ENCODE data around the gene SH2D3C. TPM values are rescaled to one million over a fixed set of nuclear protein-coding genes. Genes with fewer than 3 reads are reported as not detected.

The SH2D3C gene
- polyA plus RNA-seq (2013, experiment 1 of 2), result 1.6 TPM
- polyA plus RNA-seq (2013, experiment 2 of 2), result 3.1 TPM

GRCh38 chr9:127778280-127779135, at the start of gene SH2D3C:
Gene SH2D3C (minus strand): TSS chr9:127778666. CDS start chr9:127778627, 39 bp downstream.
- Histone ChIP-seq H3K4me1 (ENCODE audit: insufficient read depth, low read length) (peaks cover 8% of the 10 kb centered on the region; the same call in 1 of the 2 replicates), H3K36me3 (ENCODE audit: insufficient read depth, low read length) (no peaks in the 10 kb centered on the region), H3K9me3 (ENCODE audit: insufficient read depth, low read depth, low read length) (no peaks in the 10 kb centered on the region), H3K27ac (ENCODE audit: low read depth, low read length) (no peak within 1 kb of the TSS), H3K9ac (ENCODE audit: low read depth, low read length) (no peak within 1 kb of the TSS), H3K27me3 (ENCODE audit: insufficient read depth, low read length) (no peaks in the 10 kb centered on the region), H3K4me3 (ENCODE audit: low read length) (no peak within 1 kb of the TSS)
- WGBS, result 79% methylated on average over 13 of the region's 13 CpGs

- Histone ChIP-seq H3K27ac (ENCODE audit: low read depth, low read length) (no peak overlapping the region), H3K4me1 (ENCODE audit: insufficient read depth, low read length) (peaks cover 5% of the 10 kb centered on the region), H3K9ac (ENCODE audit: low read depth, low read length) (no peak overlapping the region), H3K27me3 (ENCODE audit: insufficient read depth, low read length) (peaks cover 9% of the 10 kb centered on the region; the same call in 1 of the 2 replicates), H3K9me3 (ENCODE audit: insufficient read depth, low read depth, low read length) (no peaks in the 10 kb centered on the region), H3K36me3 (ENCODE audit: insufficient read depth, low read length) (no peaks in the 10 kb centered on the region), H3K4me3 (ENCODE audit: low read length) (no peak overlapping the region)
- 90% methylated on average over 7 of the region's 7 CpGs for WGBS
These were observed 47.9 kb upstream of the SH2D3C start for GRCh38 chr9:127826253-127826913.

GRCh38 chr9:127825319-127826051, 47.0 kb upstream of the SH2D3C start:
- H3K9ac ChIP-seq (ENCODE audit: low read depth, low read length), result no peak overlapping the region
- no peak overlapping the region for H3K27ac ChIP-seq (ENCODE audit: low read depth, low read length)
- peaks cover 9% of the 10 kb centered on the region; the same call in 1 of the 2 replicates for H3K27me3 ChIP-seq (ENCODE audit: insufficient read depth, low read length)
- 29% methylated on average over 39 of the region's 42 CpGs for WGBS
- no peaks in the 10 kb centered on the region for H3K36me3 ChIP-seq (ENCODE audit: insufficient read depth, low read length)
- H3K9me3 ChIP-seq (ENCODE audit: insufficient read depth, low read depth, low read length), result no peaks in the 10 kb centered on the region
- H3K4me3 ChIP-seq (ENCODE audit: low read length), result peak overlapping the region; percentile 33
- H3K4me1 ChIP-seq (ENCODE audit: insufficient read depth, low read length), result peaks cover 5% of the 10 kb centered on the region

- Histone ChIP-seq H3K4me3 (ENCODE audit: low read length) (no peak overlapping the region), H3K27ac (ENCODE audit: low read depth, low read length) (no peak overlapping the region), H3K36me3 (ENCODE audit: insufficient read depth, low read length) (no peaks in the 10 kb centered on the region), H3K9me3 (ENCODE audit: insufficient read depth, low read depth, low read length) (no peaks in the 10 kb centered on the region), H3K9ac (ENCODE audit: low read depth, low read length) (no peak overlapping the region), H3K27me3 (ENCODE audit: insufficient read depth, low read length) (peaks cover 5% of the 10 kb centered on the region; the same call in 1 of the 2 replicates), H3K4me1 (ENCODE audit: insufficient read depth, low read length) (no peaks in the 10 kb centered on the region)
- 97% methylated on average over 4 of the region's 4 CpGs for WGBS
These were observed 43.6 kb upstream of the SH2D3C start for GRCh38 chr9:127822108-127822507.

- WGBS, result 94% methylated on average over 9 of the region's 11 CpGs
- Histone ChIP-seq H3K36me3 (ENCODE audit: insufficient read depth, low read length) (peaks cover 11% of the 10 kb centered on the region), H3K9me3 (ENCODE audit: insufficient read depth, low read depth, low read length) (no peaks in the 10 kb centered on the region), H3K27me3 (ENCODE audit: insufficient read depth, low read length) (no peaks in the 10 kb centered on the region), H3K4me3 (ENCODE audit: low read length) (no peak overlapping the region), H3K4me1 (ENCODE audit: insufficient read depth, low read length) (no peaks in the 10 kb centered on the region), H3K27ac (ENCODE audit: low read depth, low read length) (no peak overlapping the region), H3K9ac (ENCODE audit: low read depth, low read length) (no peak overlapping the region)
These were observed 40.1 kb upstream of the SH2D3C start for GRCh38 chr9:127818574-127818973.

- H3K36me3 ChIP-seq (ENCODE audit: insufficient read depth, low read length), result peaks cover 17% of the 10 kb centered on the region
- H3K9ac ChIP-seq (ENCODE audit: low read depth, low read length), result no peak overlapping the region
- 94% methylated on average over 17 of the region's 17 CpGs for WGBS
These were observed 39.5 kb upstream of the SH2D3C start for GRCh38 chr9:127817881-127818434.

GRCh38 chr9:127816728-127817127, 38.3 kb upstream of the SH2D3C start:
- Histone ChIP-seq H3K27ac (ENCODE audit: low read depth, low read length) (no peak overlapping the region), H3K36me3 (ENCODE audit: insufficient read depth, low read length) (peaks cover 30% of the 10 kb centered on the region), H3K9ac (ENCODE audit: low read depth, low read length) (no peak overlapping the region), H3K4me1 (ENCODE audit: insufficient read depth, low read length) (no peaks in the 10 kb centered on the region), H3K4me3 (ENCODE audit: low read length) (no peak overlapping the region), H3K27me3 (ENCODE audit: insufficient read depth, low read length) (no peaks in the 10 kb centered on the region), H3K9me3 (ENCODE audit: insufficient read depth, low read depth, low read length) (no peaks in the 10 kb centered on the region)
- 94% methylated on average over 7 of the region's 8 CpGs for WGBS

More at GRCh38 chr9:127817881-127818434, 39.5 kb upstream of the SH2D3C start:
- Histone ChIP-seq H3K9me3 (ENCODE audit: insufficient read depth, low read depth, low read length) (no peaks in the 10 kb centered on the region), H3K27me3 (ENCODE audit: insufficient read depth, low read length) (no peaks in the 10 kb centered on the region), H3K4me1 (ENCODE audit: insufficient read depth, low read length) (no peaks in the 10 kb centered on the region), H3K4me3 (ENCODE audit: low read length) (no peak overlapping the region), H3K27ac (ENCODE audit: low read depth, low read length) (no peak overlapping the region)

GRCh38 chr9:127816362-127816725, 37.9 kb upstream of the SH2D3C start:
- 93% methylated on average over 3 of the region's 3 CpGs for WGBS
- H3K4me3 ChIP-seq (ENCODE audit: low read length), result no peak overlapping the region

GRCh38 chr9:127815512-127816361, 37.3 kb upstream of the SH2D3C start:
- no peak overlapping the region for H3K9ac ChIP-seq (ENCODE audit: low read depth, low read length)
- no peak overlapping the region for H3K4me3 ChIP-seq (ENCODE audit: low read length)
- peaks cover 34% of the 10 kb centered on the region for H3K36me3 ChIP-seq (ENCODE audit: insufficient read depth, low read length)
- no peaks in the 10 kb centered on the region for H3K27me3 ChIP-seq (ENCODE audit: insufficient read depth, low read length)
- no peaks in the 10 kb centered on the region for H3K9me3 ChIP-seq (ENCODE audit: insufficient read depth, low read depth, low read length)
- no peak overlapping the region for H3K27ac ChIP-seq (ENCODE audit: low read depth, low read length)
- 93% methylated on average over 33 of the region's 33 CpGs for WGBS
- H3K4me1 ChIP-seq (ENCODE audit: insufficient read depth, low read length), result no peaks in the 10 kb centered on the region

More at GRCh38 chr9:127816362-127816725, 37.9 kb upstream of the SH2D3C start:
- H3K27ac ChIP-seq (ENCODE audit: low read depth, low read length), result no peak overlapping the region
- no peaks in the 10 kb centered on the region for H3K9me3 ChIP-seq (ENCODE audit: insufficient read depth, low read depth, low read length)
- no peaks in the 10 kb centered on the region for H3K4me1 ChIP-seq (ENCODE audit: insufficient read depth, low read length)
- peaks cover 33% of the 10 kb centered on the region for H3K36me3 ChIP-seq (ENCODE audit: insufficient read depth, low read length)
- no peak overlapping the region for H3K9ac ChIP-seq (ENCODE audit: low read depth, low read length)
- no peaks in the 10 kb centered on the region for H3K27me3 ChIP-seq (ENCODE audit: insufficient read depth, low read length)
